Measurements from ENCODE around the gene MRO.
"Not testable (repeated sequence)": the region's sequence is repeated elsewhere in the genome, so short reads cannot be mapped to it uniquely, and the experiment has no call there.

Gene MRO

GRCh38 chr18:50857694-50858093 lies 37.9 kb upstream of the MRO start:
- H3K4me3 ChIP-seq (replicated peaks; ENCODE audit: insufficient read depth, low read length) = no peak overlapping the region
- no peaks in the 10 kb centered on the region for H3K27me3 ChIP-seq (ENCODE audit: insufficient read depth, poor library complexity, severe bottlenecking)
- H3K27ac ChIP-seq (replicated peaks) = no peak overlapping the region
- no peak for DNase-seq (ENCODE audit: low read depth in 1 of 2, low spot score in 1 of 2)
- TF ChIP-seq SPI1 (IDR thresholded peaks at IDR 0.05; ENCODE audit: borderline replicate concordance, low read depth) = no peak

- not testable (repeated sequence) for H3K27ac ChIP-seq (replicated peaks); H3K27me3 ChIP-seq (ENCODE audit: insufficient read depth, poor library complexity, severe bottlenecking); DNase-seq (ENCODE audit: low read depth in 1 of 2, low spot score in 1 of 2); H3K4me3 ChIP-seq (replicated peaks; ENCODE audit: insufficient read depth, low read length)
These were observed 37.4 kb upstream of the MRO start for GRCh38 chr18:50857166-50857565.

- H3K27ac ChIP-seq (replicated peaks) = no peak overlapping the region
- H3K4me3 ChIP-seq (replicated peaks; ENCODE audit: insufficient read depth, low read length) = no peak overlapping the region
- no peak for DNase-seq (ENCODE audit: low read depth in 1 of 2, low spot score in 1 of 2)
- H3K27me3 ChIP-seq (ENCODE audit: insufficient read depth, poor library complexity, severe bottlenecking) = no peaks in the 10 kb centered on the region
- no peak for TF ChIP-seq REST (IDR thresholded peaks at IDR 0.05; ENCODE audit: insufficient replicate concordance, low read depth)
- no peak for TF ChIP-seq CTCF (IDR thresholded peaks at IDR 0.05; ENCODE audit: insufficient read depth, low read length)
- TF ChIP-seq POLR2AphosphoS5 (IDR thresholded peaks at IDR 0.05; ENCODE audit: low read depth) = no peak
- no peak for TF ChIP-seq GABPA (IDR thresholded peaks at IDR 0.05; ENCODE audit: low read depth)
- TF ChIP-seq SPI1 (IDR thresholded peaks at IDR 0.05; ENCODE audit: borderline replicate concordance, low read depth) = no peak
These were observed 36.4 kb upstream of the MRO start for GRCh38 chr18:50855976-50856757.

- peak; percentile 40 to 70 for DNase-seq (ENCODE audit: low read depth in 1 of 2, low spot score in 1 of 2)
- no peak overlapping the region for H3K27ac ChIP-seq (replicated peaks)
- TF ChIP-seq REST (IDR thresholded peaks at IDR 0.05; ENCODE audit: insufficient replicate concordance, low read depth) = no peak
- no peak for TF ChIP-seq SPI1 (IDR thresholded peaks at IDR 0.05; ENCODE audit: borderline replicate concordance, low read depth)
- TF ChIP-seq GABPA (IDR thresholded peaks at IDR 0.05; ENCODE audit: low read depth) = no peak
- no peak for TF ChIP-seq CTCF (IDR thresholded peaks at IDR 0.05; ENCODE audit: insufficient read depth, low read length)
- no peak for TF ChIP-seq POLR2AphosphoS5 (IDR thresholded peaks at IDR 0.05; ENCODE audit: low read depth)
- no peaks in the 10 kb centered on the region for H3K27me3 ChIP-seq (ENCODE audit: insufficient read depth, poor library complexity, severe bottlenecking)
- H3K4me3 ChIP-seq (replicated peaks; ENCODE audit: insufficient read depth, low read length) = no peak overlapping the region
These were observed 34.1 kb upstream of the MRO start for GRCh38 chr18:50853863-50854271.
